Erythroblast (primary cell): ENCODE data around the gene PHLDA1.

Experiments used
- GATA1 ChIP-seq: IDR thresholded peaks from 2 replicates; pipeline ENCODE4 v1.6.1; 2011; ENCODE audit warnings: low read depth, mild to moderate bottlenecking, control low read depth, low read length, moderate library complexity
- POLR2A ChIP-seq: IDR thresholded peaks from 2 replicates; pipeline ENCODE4 v1.6.1; 2011; ENCODE audit warnings: mild to moderate bottlenecking, low read length

- TF ChIP-seq POLR2A (no peak), GATA1 (no peak)
Measured at GRCh38 chr12:76047060-76047459, 15.5 kb upstream of the PHLDA1 start.
